ENCODE results near the gene DHRS9.

The DHRS9 gene

GRCh38 chr2:169109502-169110409 is 40.4 kb downstream of the DHRS9 start:
- DNase-seq (ENCODE audit: extremely low read depth, insufficient read length) = peak; percentile 27
- Histone ChIP-seq H3K36me3 (ENCODE audit: control insufficient read depth, insufficient read depth, low read length) (no peaks in the 10 kb centered on the region), H3K27me3 (replicated peaks; ENCODE audit: control insufficient read depth, insufficient read depth, low read length) (no peaks in the 10 kb centered on the region; the same call in 1 of the 2 replicates), H3K4me3 (replicated peaks; ENCODE audit: low read depth, low read length) (no peak overlapping the region)
- TF ChIP-seq CTCF (IDR thresholded peaks at IDR 0.05; ENCODE audit: insufficient read depth, low read length, poor library complexity, severe bottlenecking) = peak; percentile 90

GRCh38 chr2:169110419-169110818 is 41.1 kb downstream of the DHRS9 start:
- TF ChIP-seq CTCF (IDR thresholded peaks at IDR 0.05; ENCODE audit: insufficient read depth, low read length, poor library complexity, severe bottlenecking) = no peak
- no peak for DNase-seq (ENCODE audit: extremely low read depth, insufficient read length)
- Histone ChIP-seq H3K4me3 (replicated peaks; ENCODE audit: low read depth, low read length) (no peak overlapping the region), H3K27me3 (replicated peaks; ENCODE audit: control insufficient read depth, insufficient read depth, low read length) (no peaks in the 10 kb centered on the region; the same call in 1 of the 2 replicates), H3K36me3 (ENCODE audit: control insufficient read depth, insufficient read depth, low read length) (no peaks in the 10 kb centered on the region)

GRCh38 chr2:169110916-169111315 is 41.6 kb downstream of the DHRS9 start:
- no peaks in the 10 kb centered on the region; the same call in 1 of the 2 replicates for H3K27me3 ChIP-seq (replicated peaks; ENCODE audit: control insufficient read depth, insufficient read depth, low read length)
- no peak overlapping the region for H3K4me3 ChIP-seq (replicated peaks; ENCODE audit: low read depth, low read length)
- no peak for DNase-seq (ENCODE audit: extremely low read depth, insufficient read length)
- no peaks in the 10 kb centered on the region for H3K36me3 ChIP-seq (ENCODE audit: control insufficient read depth, insufficient read depth, low read length)
- TF ChIP-seq CTCF (IDR thresholded peaks at IDR 0.05; ENCODE audit: insufficient read depth, low read length, poor library complexity, severe bottlenecking) = no peak

- TF ChIP-seq CTCF (IDR thresholded peaks at IDR 0.05; ENCODE audit: insufficient read depth, low read length, poor library complexity, severe bottlenecking) = no peak
Measured at GRCh38 chr2:169112841-169113240, 43.5 kb downstream of the DHRS9 start.

GRCh38 chr2:169114056-169114455 is 44.7 kb downstream of the DHRS9 start:
- no peaks in the 10 kb centered on the region for H3K36me3 ChIP-seq (ENCODE audit: control insufficient read depth, insufficient read depth, low read length)

More at GRCh38 chr2:169112841-169113240, 43.5 kb downstream of the DHRS9 start:
- Histone ChIP-seq H3K4me3 (replicated peaks; ENCODE audit: low read depth, low read length) (no peak overlapping the region), H3K36me3 (ENCODE audit: control insufficient read depth, insufficient read depth, low read length) (no peaks in the 10 kb centered on the region), H3K27me3 (replicated peaks; ENCODE audit: control insufficient read depth, insufficient read depth, low read length) (no peaks in the 10 kb centered on the region; the same call in 1 of the 2 replicates)
- no peak for DNase-seq (ENCODE audit: extremely low read depth, insufficient read length)

More at GRCh38 chr2:169114056-169114455, 44.7 kb downstream of the DHRS9 start:
- no peak for TF ChIP-seq CTCF (IDR thresholded peaks at IDR 0.05; ENCODE audit: insufficient read depth, low read length, poor library complexity, severe bottlenecking)
- Histone ChIP-seq H3K27me3 (replicated peaks; ENCODE audit: control insufficient read depth, insufficient read depth, low read length) (no peaks in the 10 kb centered on the region; the same call in 1 of the 2 replicates), H3K4me3 (replicated peaks; ENCODE audit: low read depth, low read length) (no peak overlapping the region)
- no peak for DNase-seq (ENCODE audit: extremely low read depth, insufficient read length)

Measured in GM06990 (cell line).